ENCODE measurements around the gene IMMP2L.

The IMMP2L gene

DNA sequence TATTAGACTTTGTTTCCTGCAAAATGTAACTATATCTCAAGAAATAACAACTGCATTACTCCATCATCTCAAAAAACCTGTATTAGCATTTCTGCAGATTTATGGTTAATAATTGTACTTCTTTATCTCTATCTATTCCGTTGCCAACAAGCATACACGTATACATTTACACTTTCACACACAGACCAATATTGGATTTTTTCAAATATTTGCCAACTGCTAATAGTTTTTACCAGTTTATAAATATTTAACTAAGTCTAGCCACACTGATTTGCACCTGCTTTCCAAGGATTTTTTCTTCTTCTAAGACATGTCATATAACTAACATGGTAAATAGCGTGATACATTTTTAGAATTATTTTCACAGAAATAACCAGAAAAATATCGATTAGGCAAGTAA, 459.2 kb downstream of the IMMP2L start:
- no peak for DNase-seq (ENCODE audit: low read depth in 2 of 2)

GRCh38 chr7:111101856-111102646, 460.2 kb downstream of the IMMP2L start:
- no peak for DNase-seq (ENCODE audit: low read depth in 2 of 2)

DNA sequence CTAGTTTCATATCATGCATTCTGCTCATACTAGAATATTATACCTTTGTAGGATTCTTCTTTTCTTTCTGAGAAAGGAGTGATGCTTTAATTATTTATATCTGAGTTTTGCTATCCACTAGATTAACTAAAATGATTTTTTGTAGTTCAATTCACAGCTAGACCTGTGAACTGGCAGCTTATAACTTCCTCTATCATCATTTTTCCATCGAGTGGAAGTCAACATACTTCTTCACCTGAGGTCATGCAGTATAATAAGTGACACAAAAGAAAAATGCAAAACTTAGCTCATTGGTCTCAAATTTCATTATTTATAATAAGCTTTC, 463.4 kb downstream of the IMMP2L start:
- DNase-seq (ENCODE audit: low read depth in 2 of 2) = no peak

DNA sequence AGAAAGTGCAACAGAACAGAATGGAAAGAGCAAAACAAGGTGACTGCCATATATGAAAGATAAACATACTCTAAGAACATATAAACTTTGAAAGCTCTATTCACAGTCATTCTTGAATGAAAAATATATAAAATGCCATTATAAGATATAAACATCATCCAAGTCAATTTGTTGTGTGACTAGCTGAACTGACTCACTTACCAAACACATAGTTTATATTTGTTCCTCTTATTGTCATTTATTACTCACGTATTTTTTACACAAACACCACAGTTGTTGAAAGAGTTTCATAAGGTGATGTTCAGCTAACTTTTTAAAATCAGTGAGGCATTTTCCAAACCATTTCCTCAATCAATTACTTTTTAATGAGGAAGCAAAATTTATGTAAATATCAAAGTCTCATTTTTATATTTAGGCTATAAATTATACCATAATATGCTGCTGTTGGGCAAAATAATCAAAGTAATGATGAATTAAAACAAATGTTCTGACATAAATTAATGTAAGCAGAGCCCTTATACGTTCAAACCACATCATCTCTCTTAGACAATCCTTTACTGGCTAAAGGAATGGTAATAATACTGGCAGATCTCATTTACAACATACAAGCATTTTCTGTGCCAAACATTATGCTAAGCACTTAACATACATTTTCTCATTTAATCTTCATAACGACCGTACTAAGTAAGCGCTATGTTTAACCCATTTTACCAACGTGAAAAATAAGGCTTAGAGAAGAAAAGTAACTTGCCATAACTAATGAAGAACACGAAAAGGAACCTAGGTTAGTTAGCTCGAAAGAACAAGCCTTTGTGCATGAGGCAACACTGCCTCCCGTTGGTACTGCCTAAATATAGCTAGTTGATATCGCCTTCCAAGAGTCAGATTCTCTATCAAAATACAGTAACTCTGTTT, 464.0 kb downstream of the IMMP2L start:
- peak; percentile 11 to 27 for DNase-seq (ENCODE audit: low read depth in 2 of 2)

GRCh38 chr7:111096997-111097396, 465.3 kb downstream of the IMMP2L start:
- DNase-seq (ENCODE audit: low read depth in 2 of 2) = no peak

DNA sequence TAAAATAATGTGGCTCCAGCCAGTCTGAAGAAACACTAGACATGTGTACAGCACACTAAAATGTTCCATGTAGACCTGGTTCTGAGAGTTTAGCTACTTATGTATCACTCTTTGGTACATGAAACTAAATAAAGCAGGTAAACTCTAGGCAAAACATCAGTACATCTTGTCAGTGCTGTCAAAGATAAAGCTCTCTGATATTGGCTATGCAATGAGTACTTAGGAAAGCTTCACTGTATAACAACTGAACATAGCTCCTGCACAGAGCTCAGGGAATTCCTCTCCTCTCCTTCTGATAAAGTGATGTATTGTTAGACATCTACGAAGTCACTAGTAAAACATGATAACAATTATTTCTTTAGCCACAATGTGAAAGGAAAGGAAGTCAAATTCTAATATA, 467.9 kb downstream of the IMMP2L start:
- DNase-seq (ENCODE audit: low read depth in 2 of 2) = no peak

DNA sequence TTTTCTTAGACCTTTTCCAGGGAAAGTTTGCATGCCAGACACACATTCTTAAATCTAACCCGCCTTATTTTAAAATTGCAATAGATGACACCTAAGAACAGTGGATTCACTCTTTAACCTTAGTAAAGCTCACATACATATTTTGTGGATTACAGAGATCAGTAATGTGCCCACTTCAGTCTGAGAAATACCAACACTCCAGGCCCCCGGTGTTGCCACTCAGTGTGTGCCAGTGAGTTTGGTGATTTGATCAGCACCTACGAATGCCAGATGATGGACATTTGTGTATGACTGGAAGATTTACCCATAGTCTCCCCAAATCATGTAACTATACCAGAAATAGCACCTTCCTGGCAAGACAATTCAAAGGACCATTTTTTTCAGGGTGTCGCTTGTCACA, 468.8 kb downstream of the IMMP2L start:
- no peak for DNase-seq (ENCODE audit: low read depth in 2 of 2)

GRCh38 chr7:111092406-111093236, 469.7 kb downstream of the IMMP2L start:
- no peak for DNase-seq (ENCODE audit: low read depth in 2 of 2)

GRCh38 chr7:111091593-111092358, 470.5 kb downstream of the IMMP2L start:
- no peak for DNase-seq (ENCODE audit: low read depth in 2 of 2)

DNA sequence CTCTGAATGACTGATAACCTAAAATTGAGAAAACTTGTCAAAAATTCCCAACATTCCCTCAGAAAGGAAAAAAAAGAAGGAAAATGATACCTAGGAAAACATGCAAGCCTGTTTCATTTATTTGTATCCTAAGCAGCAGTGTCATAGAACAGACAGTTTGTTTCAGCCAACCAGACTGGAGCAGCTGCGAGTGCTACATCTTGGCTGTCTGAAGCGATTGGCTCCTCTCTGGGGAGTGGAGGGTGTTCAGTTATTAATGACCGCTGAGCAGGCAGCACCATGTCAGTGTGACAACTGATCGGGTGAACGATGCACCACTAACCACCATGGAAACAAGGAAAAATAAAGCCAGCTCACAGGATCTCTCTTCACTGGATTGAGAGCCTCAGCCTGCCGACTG, 471.4 kb downstream of the IMMP2L start, which contains the start of gene LRRN3:
Gene LRRN3 (plus strand): TSS at position 282 of the 400 bp plus-strand sequence. CDS start 31,646 bp downstream, outside the sequence.
- DNase-seq (ENCODE audit: low read depth in 2 of 2) = no peak

GRCh38 chr7:111089822-111090426, 472.4 kb downstream of the IMMP2L start:
- no peak for DNase-seq (ENCODE audit: low read depth in 2 of 2)

DNA sequence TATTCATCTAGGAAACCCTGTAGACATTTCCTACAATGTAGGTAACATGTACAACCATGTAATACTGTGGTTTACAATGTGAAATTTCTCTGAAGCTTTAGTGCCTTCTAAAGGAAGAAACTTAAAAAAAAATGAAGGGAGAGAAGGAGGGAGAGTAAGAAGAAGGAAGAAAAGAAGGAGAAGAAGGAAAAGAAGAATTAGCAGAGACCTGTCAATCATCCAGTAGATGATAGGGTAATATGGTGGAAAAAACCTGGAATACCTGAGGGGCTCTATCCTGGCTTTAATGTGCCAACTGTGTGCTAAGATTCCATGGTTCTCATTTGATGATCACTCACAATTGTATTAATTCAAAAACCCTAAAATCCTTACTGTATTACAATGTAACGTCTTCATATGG, 474.0 kb downstream of the IMMP2L start:
- DNase-seq (ENCODE audit: low read depth in 2 of 2) = no peak

- no peak for DNase-seq (ENCODE audit: low read depth in 2 of 2)
Measured at GRCh38 chr7:111086532-111086931, 475.8 kb downstream of the IMMP2L start.

GRCh38 chr7:111085356-111085755, 476.9 kb downstream of the IMMP2L start:
- no peak for DNase-seq (ENCODE audit: low read depth in 2 of 2)

- peak in 1 of 2 donors; percentile 43 for DNase-seq (ENCODE audit: low read depth in 2 of 2)
Measured at GRCh38 chr7:111083413-111083812, 478.9 kb downstream of the IMMP2L start.

- no peak for DNase-seq (ENCODE audit: low read depth in 2 of 2)
Measured at GRCh38 chr7:111082351-111082750, 479.9 kb downstream of the IMMP2L start.

- no peak for DNase-seq (ENCODE audit: low read depth in 2 of 2)
Measured at GRCh38 chr7:111081546-111082267, 480.6 kb downstream of the IMMP2L start.

GRCh38 chr7:111080495-111081105, 481.7 kb downstream of the IMMP2L start:
- DNase-seq (ENCODE audit: low read depth in 2 of 2) = no peak

DNA sequence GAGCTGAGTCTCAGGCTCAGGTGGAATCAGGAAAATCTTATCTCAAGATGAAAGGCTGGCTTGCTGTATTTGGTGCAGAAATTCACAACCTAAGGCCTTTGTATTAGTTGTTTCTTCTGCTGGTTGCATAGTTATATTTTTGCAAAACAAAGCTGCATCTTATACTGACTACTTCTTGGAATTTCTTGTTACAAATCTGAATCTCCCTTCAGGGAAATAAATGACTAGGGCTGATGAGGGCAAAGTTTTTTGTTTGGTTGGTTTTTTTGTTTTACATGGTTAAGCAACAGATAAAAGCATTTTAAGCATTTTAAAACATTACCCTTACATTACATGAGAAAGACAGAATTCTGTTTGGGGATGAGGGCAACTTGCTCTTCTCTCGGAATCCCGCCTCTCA, 485.3 kb downstream of the IMMP2L start:
- no peak for DNase-seq (ENCODE audit: low read depth in 2 of 2)

- no peak for DNase-seq (ENCODE audit: low read depth in 2 of 2)
Measured at GRCh38 chr7:111076205-111076604, 486.1 kb downstream of the IMMP2L start.

Measured in stimulated activated CD8-positive, alpha-beta memory T cell treated with anti-CD3 and anti-CD28 coated beads, Interleukin-15, amount 100 ng/mL, for 4 hours (primary cell).